ENCODE data around the gene ISYNA1.

- no peak for TF ChIP-seq EP300 (IDR thresholded peaks at IDR 0.05)
- no peak for TF ChIP-seq REST (IDR thresholded peaks at IDR 0.05)
Measured at GRCh38 chr19:18460900-18461299, 23.0 kb upstream of the ISYNA1 start.
